RWPE1 (cell line): ENCODE measurements around the gene PIK3R6.

ENCODE experiments used
- CTCF ChIA-PET: fragments of 350-600 bp; sonication (Branson Sonifier 250); formaldehyde crosslinking; extraction: SDS; loops from one replicate; lab custom pipeline; 2021; lab: Yijun Ruan, JAX
- POLR2A ChIA-PET: fragments of 400-600 bp; formaldehyde crosslinking; extraction: SDS; loops from one replicate; lab custom pipeline; 2020; ENCODE audit warnings: antibody characterized with exemption; ENCODE audit not compliant: low non-redundant PET; lab: Yijun Ruan, JAX
- DNase-seq: peaks from one replicate; pipeline ENCODE4 v3.0.0; 2012; ENCODE audit warnings: low spot score
- H3K27ac ChIP-seq: fragments of 450-650 bp; 2 replicates; pipeline ENCODE4 v1.5.1; 2017
- CTCF ChIP-seq: fragments of 450-650 bp; conservative IDR thresholded peaks from 2 replicates; pipeline ENCODE4 v1.5.1; 2017; ENCODE audit warnings: low read depth, mild to moderate bottlenecking

The PIK3R6 gene

DNA sequence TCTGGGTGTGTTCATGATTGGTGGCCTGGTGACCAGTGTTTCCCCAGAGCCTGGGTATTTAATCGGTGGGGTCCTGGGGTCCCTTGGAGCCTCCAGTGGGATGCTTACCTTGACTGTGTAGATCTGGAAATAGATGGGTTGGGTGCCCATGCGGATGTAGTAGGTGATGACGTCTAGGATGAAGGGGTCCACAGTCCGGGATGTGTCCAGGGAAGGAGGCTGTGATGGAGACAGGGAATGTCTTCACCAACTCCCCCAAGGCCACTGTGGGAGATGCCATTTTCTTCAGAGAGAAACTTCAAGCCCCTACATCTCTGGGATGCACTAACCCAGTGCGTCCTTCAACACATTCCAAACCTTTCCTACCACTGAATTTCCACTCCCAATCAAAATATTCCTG, 44.2 kb downstream of the PIK3R6 start:
- H3K27ac ChIP-seq: no peak overlapping the region
- ChIA-PET CTCF (no interaction called here), POLR2A (no interaction called here)
- no peak for DNase-seq
- no peak for TF ChIP-seq CTCF

DNA sequence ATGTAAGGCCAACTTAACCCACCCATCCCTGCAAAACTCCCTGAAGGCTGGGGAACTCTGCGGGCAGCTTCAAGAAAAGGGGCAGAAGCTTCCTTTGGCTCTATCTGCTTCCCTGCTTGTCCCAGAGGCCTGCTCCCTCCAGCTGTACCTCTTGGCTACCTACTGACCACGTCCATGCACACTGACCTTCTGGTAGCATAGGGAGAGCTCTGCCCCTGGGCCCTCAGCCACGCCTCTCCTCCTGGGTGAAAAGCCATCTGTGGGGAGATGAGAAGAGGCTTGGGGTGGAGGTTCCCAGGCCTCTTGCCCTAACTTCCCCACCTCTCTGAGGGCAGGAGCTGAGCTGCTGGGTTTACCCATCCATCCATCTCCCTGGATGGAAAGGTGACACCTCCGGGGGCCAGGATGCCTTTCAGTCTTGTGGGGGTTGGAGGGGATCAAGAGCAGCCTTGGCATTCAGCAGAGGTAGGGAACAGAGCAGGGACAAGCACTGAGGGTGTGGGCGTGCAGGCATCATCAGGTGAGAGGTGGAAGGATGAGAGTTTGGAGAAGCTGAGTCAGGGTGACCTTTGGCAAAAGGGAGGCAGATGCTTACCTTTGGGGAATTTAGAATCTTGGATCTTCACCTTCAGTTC, 45.0 kb downstream of the PIK3R6 start:
- no peak for DNase-seq
- TF ChIP-seq CTCF: no peak
- H3K27ac ChIP-seq: no peak overlapping the region
- POLR2A ChIA-PET: no interaction called here
- CTCF ChIA-PET: no interaction called here

DNA sequence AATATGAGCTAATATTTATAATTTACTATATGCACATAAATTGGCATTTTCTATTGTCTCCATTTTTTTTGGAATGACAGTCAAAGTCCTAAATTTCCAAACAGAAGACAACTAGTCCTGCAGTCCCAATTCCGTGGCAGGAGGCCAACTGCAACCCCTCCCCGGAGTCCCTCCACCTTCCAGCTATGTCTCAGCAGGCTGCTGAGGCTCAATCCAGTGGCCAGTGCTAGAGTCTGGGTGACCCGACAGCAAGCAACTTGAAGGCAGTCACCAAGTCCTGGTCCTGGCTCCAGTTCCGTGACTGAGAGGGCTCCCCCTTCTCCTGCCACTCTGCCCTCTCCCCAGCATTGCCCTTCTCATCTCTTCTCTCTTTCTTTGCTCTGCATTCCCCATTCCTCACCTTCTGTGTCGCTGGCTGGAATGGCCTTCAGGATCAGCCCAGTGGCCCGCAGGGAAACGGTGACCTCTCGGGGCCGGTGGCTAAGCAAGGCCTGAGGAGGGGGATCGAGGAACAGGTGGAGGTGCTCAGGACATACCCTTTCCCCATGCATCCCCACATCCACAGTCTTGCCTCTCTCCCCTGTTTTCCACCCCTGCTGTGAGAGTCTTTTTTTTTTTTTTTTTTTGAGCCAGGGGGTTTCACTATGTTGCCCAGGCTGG, 45.9 kb downstream of the PIK3R6 start:
- no peak for TF ChIP-seq CTCF
- no peak overlapping the region for H3K27ac ChIP-seq
- CTCF ChIA-PET: no interaction called here
- no peak for DNase-seq
- POLR2A ChIA-PET: no interaction called here

DNA sequence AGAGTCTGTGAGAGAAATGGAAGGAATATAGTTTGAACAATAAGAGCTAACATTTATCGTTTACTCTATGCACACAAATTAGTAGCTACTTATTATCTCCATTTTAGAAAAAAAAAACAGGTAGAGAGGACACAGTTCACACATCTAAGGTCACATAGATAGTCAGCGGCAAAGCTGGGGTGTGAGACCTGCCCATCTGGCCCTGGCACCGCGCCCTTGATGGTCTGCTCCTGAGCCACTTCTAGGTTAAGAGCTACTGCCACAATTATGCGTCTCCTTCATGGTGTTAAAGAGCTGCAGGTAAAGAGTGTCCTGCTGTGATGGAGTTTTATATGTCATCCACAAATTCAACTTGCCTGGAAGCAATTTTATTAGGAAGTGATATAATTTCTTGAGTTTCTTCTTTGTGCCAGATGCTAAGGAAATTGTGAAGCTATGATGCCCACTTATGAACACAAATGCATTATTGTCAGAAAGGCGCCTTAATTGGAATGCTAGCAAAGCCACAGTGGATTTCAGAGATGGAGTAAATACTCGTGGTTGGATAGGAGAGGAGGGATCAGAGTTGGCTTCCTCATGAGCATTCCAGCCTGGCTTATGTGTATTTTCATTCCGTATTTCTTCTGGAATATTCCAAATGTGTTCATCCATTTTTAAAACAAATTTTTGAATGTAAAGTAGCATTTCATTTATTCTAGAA, 47.0 kb downstream of the PIK3R6 start:
- no peak for TF ChIP-seq CTCF
- ChIA-PET CTCF (interaction anchor here (0.7 kb wide), 1 partner anchor 429 kb away, joined by 6 read pairs; no protein-coding TSS in a partner anchor), POLR2A (no interaction called here)
- no peak for DNase-seq
- H3K27ac ChIP-seq: no peak overlapping the region

- POLR2A ChIA-PET: no interaction called here
- no peak overlapping the region for H3K27ac ChIP-seq
- no peak for TF ChIP-seq CTCF
- CTCF ChIA-PET: interaction anchor here (0.7 kb wide), 1 partner anchor 15 kb away, joined by 4 read pairs; no protein-coding TSS in a partner anchor
- DNase-seq: no peak
Measured at GRCh38 chr17:8818654-8819330, 48.7 kb downstream of the PIK3R6 start.

DNA sequence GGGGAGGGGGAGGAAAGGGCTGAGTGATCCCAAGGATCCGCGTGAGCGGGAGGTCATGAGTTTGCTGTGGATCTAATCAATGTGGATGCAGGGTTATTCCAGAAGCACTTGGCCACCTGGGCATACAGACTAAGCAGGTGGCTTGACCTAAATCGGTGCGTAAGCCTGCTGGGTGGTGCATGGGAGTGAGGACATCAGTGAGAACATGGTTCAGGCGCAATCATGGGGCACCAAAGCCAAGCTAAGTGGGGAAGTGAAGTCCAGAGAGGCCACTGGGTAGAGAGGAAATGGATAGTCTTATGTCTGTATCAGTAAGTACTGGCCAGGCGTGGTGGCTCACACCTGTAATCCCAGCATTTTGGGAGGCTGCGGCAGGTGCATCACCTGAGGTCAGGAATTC, 49.4 kb downstream of the PIK3R6 start:
- CTCF ChIA-PET: interaction anchor here (0.7 kb wide), 1 partner anchor 16 kb away, joined by 4 read pairs; no protein-coding TSS in a partner anchor
- POLR2A ChIA-PET: interaction anchor here (0.7 kb wide), 1 partner anchor 410 kb away, joined by 3 read pairs; no protein-coding TSS in a partner anchor
- no peak overlapping the region for H3K27ac ChIP-seq
- TF ChIP-seq CTCF: no peak
- no peak for DNase-seq
